ENCODE data around the gene CCKAR. TPM values are rescaled to one million over a fixed set of nuclear protein-coding genes. Genes with fewer than 3 reads are reported as not detected.

The CCKAR gene
- total and polyA plus RNA-seq, 2 of the 8 experiments (the other 6 are each of a cell fraction or from before 2014, with no cell fraction given): not detected

- TF ChIP-seq CHD7 (IDR thresholded peaks at IDR 0.05; ENCODE audit: insufficient replicate concordance, low read length): no peak
- TF ChIP-seq GTF2F1 (IDR thresholded peaks at IDR 0.05; ENCODE audit: borderline replicate concordance, low read depth, low read length): no peak
- no peak for TF ChIP-seq CEBPB (IDR thresholded peaks at IDR 0.05; ENCODE audit: low read depth, low read length)
- no peak for TF ChIP-seq HDAC6 (IDR thresholded peaks at IDR 0.05; ENCODE audit: low read depth, low read length)
- TF ChIP-seq KDM4A (IDR thresholded peaks at IDR 0.05; ENCODE audit: low read depth, low read length, severe bottlenecking): no peak
- TF ChIP-seq CTCF (IDR thresholded peaks at IDR 0.05; ENCODE audit: control extremely low read depth in 1 of 3, insufficient read depth in 1 of 3, low read depth in 1 of 3, low read length in 3 of 3): no peak
- TF ChIP-seq SP4 (IDR thresholded peaks at IDR 0.05; ENCODE audit: low read length): no peak
- no peak for TF ChIP-seq RBBP5 (IDR thresholded peaks at IDR 0.05; ENCODE audit: borderline replicate concordance, low read depth, low read length)
Measured at GRCh38 chr4:26464420-26465095, 25.7 kb downstream of the CCKAR start (continued).
